GM12878 (cell line): ENCODE results near the gene RPL37. TPM values are rescaled to one million over a fixed set of nuclear protein-coding genes. Genes with fewer than 3 reads are reported as not detected.
A peak's percentile ranks its signal among the peaks of the same experiment; 100 is the strongest.

Experiments used
- ATAC-seq: fragments of 200-7000 bp; cut with Tn5 transposase; 3 replicates; pipeline ENCODE4 v1.9.1; 2020; ENCODE audit warnings: mild to moderate bottlenecking, moderate library complexity
- BruUV-seq: library from RNA; stranded (reverse); fragments of 400-500 nt; replicated peaks from 2 replicates; lab custom pipeline; 2021; lab: Mats Ljungman, UMichigan
- CTCF ChIA-PET: fragments of 300-600 bp; sonication (Branson Sonifier 250); formaldehyde crosslinking; extraction: SDS; loops from one replicate; lab custom pipeline; 2021; ENCODE audit warnings: inconsistent platforms; lab: Yijun Ruan, JAX
- POLR2A ChIA-PET: fragments of 350-600 bp; formaldehyde crosslinking; extraction: SDS; loops from one replicate; lab custom pipeline; 2021; ENCODE audit warnings: inconsistent platforms; lab: Charles Lee
- RAD21 ChIA-PET: fragments of 300-600 bp; sonication (Branson Sonifier 250); formaldehyde crosslinking; loops from one replicate; lab custom pipeline; 2023; ENCODE audit warnings: antibody characterized with exemption; ENCODE audit not compliant: unreplicated experiment; lab: Charles Lee
- SMC1A ChIA-PET: fragments of 300-600 bp; sonication (Branson Sonifier 250); formaldehyde crosslinking; loops from one replicate; lab custom pipeline; 2023; ENCODE audit not compliant: unreplicated experiment, uncharacterized antibody; lab: Charles Lee
- DNase-seq: peaks from one replicate; pipeline ENCODE4 v3.0.0-alpha.2; 2011; ENCODE audit warnings: low read depth, low spot score
- FAIRE-seq: peaks from 3 replicates; lab custom pipeline; 2011; peaks lifted over from hg19 to GRCh38; lab: Jason Lieb, UNC
- H2AFZ ChIP-seq: 2 replicates; pipeline ENCODE4 v1.6.0; 2011; ENCODE audit warnings: low read depth, low read length, control low read depth; ENCODE audit not compliant: control insufficient read depth
- H3K27ac ChIP-seq: 2 replicates; pipeline ENCODE4 v1.5.1; 2011; ENCODE audit warnings: control low read depth; ENCODE audit not compliant: control insufficient read depth, insufficient read depth
- H3K27me3 ChIP-seq, 2 experiments: replicated peaks in 1 of 2; 2 replicates each; pipeline versions ENCODE4 v1.6.0 to v1.6.1; 2011; ENCODE audit warnings: low read length in 1 of 2; ENCODE audit not compliant: control insufficient read depth in 2 of 2, insufficient read depth in 2 of 2
- H3K36me3 ChIP-seq, 2 experiments: 2 replicates each; pipeline ENCODE4 v1.5.1; 2011; ENCODE audit warnings: low read length in 1 of 2; ENCODE audit not compliant: control insufficient read depth in 2 of 2, insufficient read depth in 2 of 2
- H3K4me1 ChIP-seq: 2 replicates; pipeline ENCODE4 v1.6.1; 2011; ENCODE audit warnings: mild to moderate bottlenecking, low read length, moderate library complexity, mixed read lengths; ENCODE audit not compliant: control insufficient read depth, insufficient read depth
- H3K4me2 ChIP-seq: 2 replicates; pipeline ENCODE4 v1.6.0; 2011; ENCODE audit warnings: control low read depth; ENCODE audit not compliant: control insufficient read depth, insufficient read depth
- H3K4me3 ChIP-seq: fragments of 200-600 bp; sonication (generic); 2 replicates; pipeline ENCODE4 v1.5.1; 2016
- H3K79me2 ChIP-seq: 2 replicates; pipeline ENCODE4 v1.6.0; 2011; ENCODE audit warnings: low read length; ENCODE audit not compliant: control insufficient read depth, insufficient read depth
- H3K9ac ChIP-seq: 2 replicates; pipeline ENCODE4 v1.8.0; 2011; ENCODE audit warnings: low read length, control low read depth, mixed read lengths; ENCODE audit not compliant: control insufficient read depth, insufficient read depth
- H3K9me3 ChIP-seq: replicated peaks from 3 replicates; pipeline ENCODE4 v1.5.1; 2011; ENCODE audit warnings: mild to moderate bottlenecking, low read length; ENCODE audit not compliant: control insufficient read depth, insufficient read depth
- H4K20me1 ChIP-seq: 2 replicates; pipeline ENCODE4 v1.6.0; 2011; ENCODE audit not compliant: control insufficient read depth, insufficient read depth
- FOS ChIP-seq: IDR thresholded peaks from 3 replicates; pipeline ENCODE4 v1.6.1; 2011; ENCODE audit warnings: borderline replicate concordance; ENCODE audit not compliant: insufficient read length; ENCODE audit errors: extremely low read depth
- LARP7 ChIP-seq: fragments of 450-650 bp; IDR thresholded peaks from 2 replicates; pipeline ENCODE4 v1.6.1; 2017; ENCODE audit warnings: mild to moderate bottlenecking
- NFIC ChIP-seq: IDR thresholded peaks from 2 replicates; pipeline ENCODE4 v1.6.1; 2012; ENCODE audit warnings: low read depth, mild to moderate bottlenecking, inconsistent platforms, low read length, moderate library complexity
- NR2C1 ChIP-seq: fragments of 450-650 bp; IDR thresholded peaks from 2 replicates; pipeline ENCODE4 v1.6.1; 2017; ENCODE audit warnings: antibody characterized with exemption, mild to moderate bottlenecking, moderate library complexity
- PAX8 ChIP-seq: fragments of 450-650 bp; IDR thresholded peaks from 2 replicates; pipeline ENCODE4 v1.6.1; 2017; ENCODE audit warnings: mild to moderate bottlenecking, moderate library complexity
- POLR2AphosphoS2 ChIP-seq: IDR thresholded peaks from 2 replicates; pipeline ENCODE4 v1.6.1; 2011; ENCODE audit warnings: low read depth, mild to moderate bottlenecking, low read length, improper control_type of control experiment, moderate library complexity
- POLR2AphosphoS5 ChIP-seq: IDR thresholded peaks from 2 replicates; pipeline ENCODE4 v1.6.1; 2011; ENCODE audit warnings: mild to moderate bottlenecking, low read length, inconsistent platforms
- RBBP5 ChIP-seq: fragments of 200-600 bp; sonication (generic); conservative IDR thresholded peaks from 2 replicates; pipeline ENCODE4 v1.6.1; 2016
- SIN3A ChIP-seq: IDR thresholded peaks from 2 replicates; pipeline ENCODE4 v1.6.1; 2012; ENCODE audit warnings: low read depth, low read length, improper control_type of control experiment
- TBL1XR1 ChIP-seq: IDR thresholded peaks from 2 replicates; pipeline ENCODE4 v1.6.1; 2012; ENCODE audit warnings: low read depth, low read length, improper control_type of control experiment
- YY1 ChIP-seq: IDR thresholded peaks from 2 replicates; pipeline ENCODE4 v1.6.1; 2011; ENCODE audit warnings: low read depth, mild to moderate bottlenecking, low read length
- ZNF207 ChIP-seq: fragments of 450-650 bp; IDR thresholded peaks from 2 replicates; pipeline ENCODE4 v1.6.1; 2014; ENCODE audit warnings: antibody characterized with exemption, mild to moderate bottlenecking, borderline replicate concordance
- WGBS: methylation state at CpG from one replicate; pipeline ENCODE4 v1.1.6; 2016; ENCODE audit warnings: low lambda C conversion rate; ENCODE audit not compliant: insufficient replicate concordance, insufficient coverage; ENCODE audit errors: missing lambda C conversion rate; 5-methylcytosine and 5-hydroxymethylcytosine counted together
- in situ Hi-C: fragments of 300-500 bp; cut with MboI; formaldehyde crosslinking; loops from 9 replicates; pipeline ENCODE4 v1.14.3; 2018; ENCODE audit warnings: mixed read lengths
- intact Hi-C: fragments of 100-400 bp; cut with micrococcal nuclease; formaldehyde crosslinking; loops from one replicate; pipeline ENCODE4 v1.14.2; 2022; ENCODE audit not compliant: unreplicated experiment
- polyA plus RNA-seq, 11 experiments: library from polyadenylated mRNA; depleted of rRNA in 4 of 11; unstranded in 6 of 11; stranded (reverse) in 5 of 11; fragments of >200 nt; fragmentation: Nextera tagmentation in 4 of 11; fragmentation: Illumina TruSeq in 1 of 11; extraction: Ambion mirVana in 4 of 11; extraction: Trizol in 1 of 11; gene quantifications; 1 replicate in 1 of 11; 2 replicates in 10 of 11; pipeline versions ENCODE4 v1.2.1 to v1.2.3, GENCODE V29; 2011 to 2016; ENCODE audit warnings: inconsistent platforms in 2 of 11, missing spikeins in 2 of 11, low read depth in 1 of 11
- total RNA-seq, 4 experiments: library from RNA; depleted of rRNA in 3 of 4; stranded (reverse); fragments of >200 nt in 3 of 4; fragmentation: Illumina TruSeq in 1 of 4; extraction: Trizol in 1 of 4; gene quantifications; 2 replicates each; pipeline versions ENCODE4 v1.2.1 to v1.2.3, GENCODE V29; 2013 to 2021
- TF ChIP-seq, protein P1 (sequence below): fragments of 450-650 bp; IDR thresholded peaks from 2 replicates; pipeline ENCODE4 v1.6.1; 2016; ENCODE audit warnings: mild to moderate bottlenecking

RPL37 gene
- total and polyA plus RNA-seq, 10 of the 15 experiments (the other 5 are each of a cell fraction or from before 2014, with no cell fraction given) = 1,697 to 6,216 (median 3,013) TPM

DNA sequence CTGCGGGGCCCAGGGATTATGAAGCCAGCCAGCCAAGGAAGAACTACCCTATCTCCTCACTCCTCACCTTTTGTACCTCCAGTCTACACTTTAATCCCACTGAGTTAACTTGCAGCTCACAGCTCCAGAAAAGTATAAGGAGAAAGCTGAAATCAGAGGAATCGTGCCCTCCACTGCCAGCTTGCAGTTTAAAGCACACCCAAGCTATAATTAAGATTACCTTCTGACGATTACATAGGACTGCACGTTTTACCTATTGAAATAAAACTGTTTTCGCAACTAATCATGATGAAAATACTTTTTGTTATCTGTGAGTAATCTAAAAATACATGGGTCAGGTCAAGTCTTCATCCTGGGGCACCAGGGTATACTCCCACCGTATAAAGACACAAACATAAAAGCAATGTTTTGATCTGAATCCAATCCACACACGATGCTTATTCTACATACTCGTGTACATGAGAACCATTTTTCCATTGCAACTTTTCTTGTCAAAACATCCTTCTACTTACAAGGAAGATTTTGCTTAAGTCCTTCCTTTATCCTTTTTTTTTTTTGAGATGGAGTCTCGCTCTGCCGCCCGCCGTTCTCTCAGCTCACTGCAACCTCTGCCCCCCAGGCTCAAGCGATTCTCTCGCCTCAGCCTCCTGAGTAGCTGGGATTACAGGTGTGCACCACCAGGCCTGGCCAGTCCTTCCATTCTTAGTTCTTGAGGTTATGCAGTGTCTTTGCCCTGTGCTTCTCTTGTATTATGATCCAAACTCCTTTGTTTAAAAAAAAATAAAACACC lies 7.6 kb downstream of the RPL37 start:
- POLR2A ChIA-PET = no interaction called here
- peaks cover 10 to 47% of the 10 kb centered on the region in 2 experiments for H3K36me3 ChIP-seq
- no peak for TF ChIP-seq NR2C1
- TF ChIP-seq POLR2AphosphoS2 = 0 out of 2 replicates have a peak, but pooled peaks have one; percentile 21
- TF ChIP-seq LARP7 = no peak
- no peak for TF ChIP-seq RBBP5
- no peak for TF ChIP-seq YY1
- no peak for TF ChIP-seq NFIC
- peak; percentile 34; the same call in 1 of the 2 replicates for TF ChIP-seq POLR2AphosphoS5
- TF ChIP-seq ZNF207 = no peak
- no peak for TF ChIP-seq SIN3A
- TF ChIP-seq FOS = no peak
- no peak for TF ChIP-seq TBL1XR1
- TF ChIP-seq, protein P1, sequence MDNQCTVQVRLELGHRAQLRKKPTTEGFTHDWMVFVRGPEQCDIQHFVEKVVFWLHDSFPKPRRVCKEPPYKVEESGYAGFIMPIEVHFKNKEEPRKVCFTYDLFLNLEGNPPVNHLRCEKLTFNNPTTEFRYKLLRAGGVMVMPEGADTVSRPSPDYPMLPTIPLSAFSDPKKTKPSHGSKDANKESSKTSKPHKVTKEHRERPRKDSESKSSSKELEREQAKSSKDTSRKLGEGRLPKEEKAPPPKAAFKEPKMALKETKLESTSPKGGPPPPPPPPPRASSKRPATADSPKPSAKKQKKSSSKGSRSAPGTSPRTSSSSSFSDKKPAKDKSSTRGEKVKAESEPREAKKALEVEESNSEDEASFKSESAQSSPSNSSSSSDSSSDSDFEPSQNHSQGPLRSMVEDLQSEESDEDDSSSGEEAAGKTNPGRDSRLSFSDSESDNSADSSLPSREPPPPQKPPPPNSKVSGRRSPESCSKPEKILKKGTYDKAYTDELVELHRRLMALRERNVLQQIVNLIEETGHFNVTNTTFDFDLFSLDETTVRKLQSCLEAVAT = no peak
- no peak for TF ChIP-seq PAX8
- TF ChIP-seq, all 136 proteins: peak for 2
- RAD21 ChIA-PET = no interaction called here
- SMC1A ChIA-PET = interaction anchor here (1.3 kb wide), 2 partner anchors 12 to 16 kb away, joined by 3 read pairs; no protein-coding TSS in a partner anchor
- Histone ChIP-seq H3K4me2 (no peak overlapping the region), H2AFZ (no peak overlapping the region), H3K79me2 (peaks cover 25% of the 10 kb centered on the region), H4K20me1 (no peaks in the 10 kb centered on the region; the same call in 1 of the 2 replicates), H3K4me1 (peaks cover 3% of the 10 kb centered on the region; the same call in 1 of the 2 replicates), H3K27me3 (no peaks in the 10 kb centered on the region), H3K9me3 (no peaks in the 10 kb centered on the region), H3K4me3 (no peak overlapping the region), H3K27ac (no peak overlapping the region), H3K9ac (no peak overlapping the region)
- BruUV-seq = no TSS peak
- WGBS = 90% methylated on average over 10 of the region's 14 CpGs
- DNase-seq (no peak), FAIRE-seq (no peak), ATAC-seq (no peak)
- CTCF ChIA-PET = no interaction called here
- intact Hi-C loops (no loop called here), in situ Hi-C loops (no loop called here)
